Right renal pelvis (tissue), 4 donors: ENCODE data around the gene EFCAB11. TPM values are rescaled to one million over a fixed set of nuclear protein-coding genes. Genes with fewer than 3 reads are reported as not detected.

Experiments
- DNase-seq, 4 donors: peaks; one replicate each; pipeline ENCODE4 v3.0.0-alpha.2; 2013; ENCODE audit warnings: low read depth in 4 of 4, low spot score in 3 of 4, missing footprints in 1 of 4
- polyA plus RNA-seq, 4 donors: library from polyadenylated mRNA; unstranded; fragments of 120-200 nt; gene quantifications; one replicate each; pipeline ENCODE4 v1.2.1, GENCODE V29; 2013; ENCODE audit not compliant: insufficient read length in 4 of 4

The EFCAB11 gene, protein sequence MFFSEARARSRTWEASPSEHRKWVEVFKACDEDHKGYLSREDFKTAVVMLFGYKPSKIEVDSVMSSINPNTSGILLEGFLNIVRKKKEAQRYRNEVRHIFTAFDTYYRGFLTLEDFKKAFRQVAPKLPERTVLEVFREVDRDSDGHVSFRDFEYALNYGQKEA
- polyA plus RNA-seq, result 10 to 100 TPM; 17.0 to 22.1 (median 19.6) TPM

DNA sequence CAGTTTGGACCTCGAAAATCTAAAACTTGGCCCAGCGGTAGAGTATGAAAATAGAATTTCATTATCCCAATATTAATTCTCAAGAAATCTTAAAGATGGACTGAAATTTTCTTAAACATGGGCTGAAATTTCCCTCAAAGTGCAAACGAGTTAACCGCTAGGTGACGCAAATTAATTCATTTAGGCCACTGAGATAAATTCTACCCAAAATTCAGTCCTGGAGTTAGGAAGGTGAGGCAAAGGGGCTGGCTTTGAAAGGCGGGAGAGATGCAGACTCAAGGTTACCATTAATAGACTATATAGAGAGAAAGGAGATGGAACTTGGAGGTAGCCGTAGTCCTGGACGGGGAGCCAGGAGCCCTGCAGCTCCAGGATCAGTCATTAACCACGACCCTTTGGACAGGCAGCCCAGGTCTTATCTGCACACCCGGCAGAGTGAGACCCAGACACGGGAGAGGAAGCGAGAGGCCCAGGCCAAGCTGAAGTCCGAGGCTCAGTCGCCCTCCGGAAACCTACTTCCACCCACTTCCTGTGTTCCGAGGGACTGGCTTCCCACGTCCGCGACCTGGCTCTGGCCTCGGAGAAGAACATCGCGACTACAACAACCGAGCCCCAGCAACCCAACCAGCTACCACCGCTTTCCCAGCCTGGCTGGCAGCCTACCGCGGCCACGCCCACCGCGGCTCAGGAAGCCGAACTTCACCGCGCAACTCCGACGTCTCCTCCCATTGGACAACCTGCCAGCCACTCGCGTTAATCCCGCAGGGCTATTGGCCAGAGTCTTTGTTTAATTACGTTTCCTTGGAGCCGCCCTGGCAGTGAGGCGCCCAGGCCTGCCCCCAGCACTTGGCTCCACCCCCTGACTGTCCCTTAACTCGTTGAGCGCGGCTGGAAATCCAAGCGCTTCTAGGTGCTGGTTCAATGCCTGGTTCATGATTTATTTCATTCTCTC lies at the start of gene EFCAB11:
Gene EFCAB11 (minus strand): TSS at position 661 of the 952 bp plus-strand sequence. CDS start 70 bp downstream, at position 591.
- peak; percentile 91 to 98 (median 97) for DNase-seq

DNA sequence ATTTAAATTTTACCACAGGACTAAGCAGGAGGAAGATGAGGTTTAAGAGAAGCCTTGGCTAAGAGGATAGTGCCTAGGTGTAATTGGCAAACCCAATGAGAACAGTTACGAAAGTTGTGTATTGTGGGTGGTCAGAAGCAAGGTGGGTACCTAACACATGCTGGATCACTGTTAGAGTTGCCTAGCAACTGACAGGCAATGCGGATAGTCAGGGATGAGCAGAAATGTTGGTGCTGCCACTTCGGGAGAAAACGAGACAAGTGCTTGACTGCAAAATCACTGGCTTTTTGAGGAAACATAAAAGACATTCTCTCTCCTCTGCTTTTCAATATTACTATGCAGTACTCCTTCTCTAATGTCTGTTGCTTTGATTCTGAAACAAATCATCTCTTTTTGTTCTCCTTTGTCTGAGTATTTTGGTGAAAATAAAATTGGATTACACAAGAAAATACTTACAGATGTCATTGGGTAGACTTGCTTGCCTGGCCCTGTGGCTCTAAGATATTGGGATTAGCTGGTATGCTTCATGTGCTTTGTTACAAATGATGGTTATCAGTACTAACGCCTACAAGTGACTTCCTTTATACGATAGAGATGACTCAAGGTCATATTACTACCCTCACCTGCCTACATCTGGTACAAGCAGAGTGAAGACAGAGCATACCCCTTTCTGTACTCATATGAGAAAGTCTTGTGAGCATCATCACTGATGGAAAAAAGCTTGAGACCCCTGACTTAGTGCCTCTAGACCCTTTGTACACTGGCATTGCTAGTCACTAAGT lies 49.2 kb upstream of the EFCAB11 start:
- DNase-seq, result no peak

DNA sequence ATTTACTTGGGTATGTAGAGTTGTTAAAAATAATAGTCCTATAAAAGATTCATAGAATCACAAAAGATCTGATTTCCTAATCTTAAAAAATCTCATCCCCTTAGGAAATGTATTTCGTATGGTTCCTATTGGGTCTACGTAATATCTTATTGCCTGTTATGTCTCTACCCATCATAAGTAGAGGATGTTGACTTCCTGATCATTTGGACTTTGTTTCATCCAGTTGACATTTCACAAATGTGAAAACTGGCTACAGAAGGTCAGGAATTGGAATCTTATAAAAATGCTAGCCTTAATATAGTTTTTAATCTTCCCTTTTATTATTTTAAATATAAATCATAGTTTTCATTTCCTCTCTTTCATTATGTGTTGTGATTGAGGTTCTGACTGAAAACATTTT lies 46.4 kb upstream of the EFCAB11 start:
- no peak for DNase-seq

DNA sequence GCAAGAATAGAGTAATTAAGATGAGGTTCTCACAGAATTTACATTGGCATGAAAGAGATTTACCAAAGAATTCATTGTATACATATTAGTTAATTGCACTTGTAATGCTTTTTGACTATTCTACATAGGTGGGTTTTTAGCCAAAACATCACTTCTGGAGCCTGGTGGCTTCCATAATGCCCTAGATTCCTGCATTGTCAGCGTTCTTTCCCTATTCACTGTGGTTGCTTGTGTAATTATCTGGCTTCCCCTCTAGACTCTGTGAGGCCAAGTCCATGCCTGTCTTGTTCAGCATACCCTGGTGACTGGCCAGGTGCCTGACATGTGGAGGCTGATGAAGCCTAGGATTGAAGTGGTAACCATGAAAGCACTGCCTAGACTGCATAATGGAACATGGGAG lies 42.4 kb upstream of the EFCAB11 start:
- no peak for DNase-seq

DNA sequence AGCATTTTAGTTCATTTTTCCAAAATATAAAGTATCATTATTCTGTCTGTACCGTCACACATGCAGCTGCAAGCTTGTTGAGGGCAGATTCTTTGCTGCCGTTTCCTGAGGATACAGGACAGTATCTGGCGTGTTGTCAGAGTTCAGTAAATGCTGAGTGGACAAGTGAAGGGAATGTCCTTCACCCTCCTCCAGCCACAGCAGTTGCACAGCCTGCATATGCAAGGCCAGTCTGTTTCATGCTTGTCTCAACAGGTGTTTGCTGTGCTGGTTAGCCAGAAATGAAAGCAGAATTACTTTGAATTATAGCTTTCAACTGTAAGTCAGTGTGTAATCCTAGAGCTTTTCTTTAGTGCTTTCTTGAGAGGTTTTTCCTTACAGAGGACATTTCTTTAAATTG lies 37.7 kb upstream of the EFCAB11 start:
- DNase-seq, result no peak

DNA sequence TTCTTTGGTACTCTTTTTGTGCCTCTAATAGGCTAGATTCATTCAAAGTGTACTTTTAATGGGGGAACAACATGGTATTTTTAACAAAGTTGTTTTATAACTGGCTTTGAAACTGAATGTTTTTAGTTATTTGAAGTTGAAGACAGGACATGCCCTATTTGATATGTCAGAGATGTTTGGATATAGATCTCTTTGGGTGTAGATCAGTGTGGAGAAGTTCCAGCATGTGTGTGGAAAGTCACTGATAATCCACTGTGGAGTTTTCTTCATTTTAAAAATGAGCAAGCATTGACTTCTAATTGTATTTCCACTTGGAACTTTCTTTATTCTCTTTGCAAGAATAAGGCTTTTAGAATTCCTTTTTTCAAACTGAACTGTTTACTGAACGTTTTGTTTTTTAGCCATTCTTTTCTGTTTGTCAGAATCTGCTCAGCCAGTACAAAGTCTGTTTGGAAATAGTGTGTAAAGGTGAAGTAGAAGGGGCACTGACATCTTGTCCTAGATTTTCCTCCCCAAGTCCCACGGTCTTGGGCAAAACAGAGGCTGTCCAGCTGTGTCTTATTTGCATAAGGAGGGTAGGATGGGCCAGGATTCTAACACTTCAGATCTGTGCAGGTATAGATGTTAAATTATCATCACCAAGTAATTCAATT lies 36.2 kb upstream of the EFCAB11 start:
- DNase-seq, result no peak

DNA sequence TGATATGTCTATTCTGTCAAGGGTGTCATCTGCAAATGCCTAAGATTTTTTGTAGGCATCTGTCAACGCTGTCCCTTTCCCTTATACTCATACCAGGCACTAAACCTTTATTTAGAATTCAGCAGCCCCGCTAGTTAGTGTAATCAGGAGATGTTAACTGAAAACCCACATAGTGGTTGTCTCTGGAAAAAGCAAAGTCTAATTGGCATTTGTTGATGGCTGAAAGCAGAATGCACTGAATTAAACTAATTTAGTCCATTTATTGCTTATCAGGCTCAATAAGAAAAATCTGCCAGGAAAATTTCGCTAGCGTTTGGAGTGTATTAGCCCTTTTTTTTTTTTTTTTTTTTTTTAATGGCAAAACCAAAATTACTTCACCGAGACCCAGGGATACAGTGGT lies 35.7 kb upstream of the EFCAB11 start:
- DNase-seq, result no peak

DNA sequence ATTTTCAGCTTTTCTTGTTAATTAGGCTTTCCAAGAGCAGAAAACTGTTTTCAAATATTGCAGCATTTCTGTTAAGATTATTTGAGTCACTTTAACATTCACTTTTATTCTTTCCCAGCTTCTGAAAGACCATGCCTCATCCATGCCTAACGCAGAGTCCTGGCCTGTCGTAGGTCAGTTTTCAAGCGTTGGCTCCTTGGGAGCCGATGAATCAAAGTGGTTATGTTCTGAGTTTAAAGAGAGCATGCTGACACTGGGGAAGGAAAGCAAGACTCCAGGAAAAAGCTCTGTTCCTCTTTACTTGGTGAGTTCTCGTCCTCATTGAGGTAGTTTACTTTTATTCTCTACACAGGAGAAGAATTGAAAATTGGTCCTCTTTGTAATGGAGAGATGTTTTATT lies 34.3 kb upstream of the EFCAB11 start:
- DNase-seq, result no peak

DNA sequence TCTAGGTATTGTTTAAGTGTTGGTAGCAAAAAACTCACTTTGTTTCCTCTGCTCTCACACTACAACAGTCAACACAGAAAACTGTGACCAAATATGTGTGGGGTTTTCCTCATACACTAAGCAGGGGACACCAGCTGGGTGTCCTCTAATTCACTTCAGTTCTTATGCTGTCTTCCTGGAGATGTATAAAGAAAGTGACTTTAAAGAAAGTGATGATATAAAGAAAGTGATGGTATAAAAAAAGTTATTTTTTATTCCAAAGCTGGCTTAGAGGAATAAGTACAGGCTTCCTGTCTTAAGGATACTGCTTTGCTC lies 32.6 kb upstream of the EFCAB11 start:
- DNase-seq, result no peak

DNA sequence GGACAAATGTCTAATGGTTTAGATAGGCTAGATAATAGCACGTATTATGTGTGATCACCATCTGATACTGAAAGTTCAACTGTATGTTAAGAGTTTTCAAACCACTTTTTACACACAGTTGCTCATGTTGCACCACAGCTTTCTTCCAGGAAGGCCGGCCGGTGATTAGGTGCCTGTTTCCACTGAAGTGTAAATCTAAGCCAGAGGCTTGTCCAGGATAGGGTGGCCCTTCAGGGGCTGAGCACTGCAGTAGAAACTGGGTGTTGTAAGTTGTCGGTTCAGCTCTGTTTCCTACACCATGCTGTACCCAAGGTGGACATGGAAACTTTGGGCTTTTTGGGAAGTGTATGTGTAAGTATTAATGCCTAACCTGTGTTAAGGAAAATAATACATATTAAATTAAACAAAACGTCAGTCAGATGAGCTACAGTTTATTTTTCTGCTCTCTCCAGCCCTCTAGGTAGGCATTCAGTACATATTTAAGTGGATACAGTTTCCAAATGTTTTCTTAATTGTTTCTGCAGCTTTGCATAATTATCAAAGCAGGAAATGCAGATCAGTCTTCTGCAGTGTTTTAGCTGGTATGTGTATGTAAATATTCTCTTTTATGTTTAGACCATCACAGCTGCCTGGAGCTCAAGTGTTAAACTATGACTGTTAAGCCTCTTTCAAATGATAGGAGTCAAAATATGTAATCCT lies 32.1 kb upstream of the EFCAB11 start:
- DNase-seq, result no peak

DNA sequence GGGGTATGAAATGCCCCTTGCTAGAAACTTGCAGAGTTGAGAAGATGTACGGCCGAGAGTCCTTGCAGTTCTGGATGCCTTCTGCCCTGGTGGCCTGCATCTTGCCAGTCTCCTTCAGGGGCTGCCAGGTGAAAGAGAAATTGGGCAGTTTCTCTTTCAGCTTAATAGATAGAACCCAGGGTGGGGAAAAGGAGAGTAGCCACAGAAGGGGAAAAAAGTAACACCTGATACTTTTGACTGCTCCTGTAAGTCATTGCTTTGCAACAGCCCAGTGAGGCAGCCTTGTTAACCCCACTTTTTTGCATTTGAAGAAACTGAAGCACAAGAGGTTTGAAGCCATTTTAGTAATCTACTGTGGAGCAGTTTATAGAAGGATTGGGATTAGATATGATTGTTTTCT lies 28.8 kb upstream of the EFCAB11 start:
- no peak for DNase-seq

DNA sequence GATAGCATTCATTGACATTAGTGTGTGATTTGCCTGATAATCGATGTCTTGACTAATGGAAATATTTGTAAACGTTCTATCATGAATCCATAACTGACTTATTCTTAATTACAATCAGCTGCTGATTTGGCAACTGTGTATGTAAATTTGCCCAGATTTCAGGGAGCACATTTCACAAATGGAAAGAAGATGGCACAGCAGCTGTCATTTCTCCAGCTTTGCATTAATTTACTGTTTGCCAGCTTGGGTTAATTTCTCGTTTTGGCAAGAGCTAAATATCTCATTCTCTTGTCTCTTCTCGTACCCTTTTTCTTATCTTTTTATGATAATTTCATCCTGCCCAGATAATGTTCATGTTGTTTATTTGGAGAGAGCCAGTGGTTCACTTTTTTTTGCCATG lies 24.1 kb upstream of the EFCAB11 start:
- no peak for DNase-seq

DNA sequence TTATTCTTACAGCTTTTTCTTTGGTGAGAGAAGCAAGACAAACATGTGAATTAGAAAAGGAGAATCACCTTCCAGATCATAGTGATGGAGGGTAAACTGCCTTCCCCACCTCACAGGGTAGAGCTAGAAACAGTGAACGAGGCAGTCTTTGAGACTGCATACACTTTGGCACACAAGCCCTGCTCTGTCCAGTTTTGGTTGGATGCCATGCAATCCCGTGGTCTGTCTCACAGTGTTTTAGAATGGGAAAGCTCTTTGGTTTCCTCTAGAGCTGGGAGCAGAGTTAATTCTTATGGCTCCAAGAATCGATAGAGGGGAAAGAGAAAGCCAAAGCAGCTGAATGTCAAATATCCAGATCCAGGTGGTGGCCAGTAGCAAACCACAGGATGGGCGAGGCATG lies 23.1 kb upstream of the EFCAB11 start:
- DNase-seq, result no peak

DNA sequence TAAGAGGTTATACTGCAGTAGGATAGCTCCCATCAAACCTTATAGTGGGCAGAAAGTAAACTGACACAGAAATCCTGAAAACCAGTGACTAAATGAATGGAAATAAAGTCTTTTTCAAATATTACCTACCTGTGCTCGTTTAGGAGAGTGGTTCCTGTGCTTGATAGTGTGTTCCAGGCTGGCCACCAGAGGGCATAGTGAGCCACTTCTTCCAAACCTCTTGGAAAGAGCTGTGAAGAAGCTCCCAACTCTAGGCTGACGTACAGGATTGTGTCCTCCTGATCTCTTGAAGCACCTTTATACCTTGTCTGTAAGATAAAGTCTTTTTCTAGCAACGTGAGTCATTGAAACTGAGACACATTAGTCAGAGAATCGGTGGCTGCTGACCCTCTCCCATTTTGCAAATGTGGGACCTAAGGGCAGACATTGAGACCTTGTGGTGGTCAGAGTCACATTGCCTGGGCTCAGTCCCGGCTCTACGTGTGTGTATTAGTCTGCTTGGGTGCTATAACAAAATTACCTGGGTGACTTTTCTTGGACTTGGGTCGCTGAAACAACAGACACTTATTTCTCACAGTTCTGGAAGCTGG lies 18.8 kb upstream of the EFCAB11 start:
- peak; percentile 22 to 56 (median 46) for DNase-seq

DNA sequence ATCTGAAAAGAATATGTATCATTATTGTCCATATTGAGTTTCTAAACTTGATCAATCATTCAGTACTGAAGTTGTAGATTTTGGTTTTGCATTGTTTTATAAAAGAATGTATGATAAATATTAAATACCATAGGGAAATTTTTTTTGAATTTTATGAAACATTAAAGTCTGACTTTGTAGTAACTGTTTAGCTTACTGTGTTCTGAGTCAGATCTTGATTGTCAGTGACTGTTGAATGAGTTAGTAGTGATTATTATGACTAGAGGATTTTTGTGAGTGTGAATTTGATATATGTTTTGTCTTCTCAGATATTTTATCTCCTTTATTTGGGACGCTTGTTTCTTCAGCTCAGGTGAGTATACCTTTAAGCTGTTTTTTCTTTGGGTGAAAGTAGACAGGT lies 11.3 kb upstream of the EFCAB11 start:
- no peak for DNase-seq

DNA sequence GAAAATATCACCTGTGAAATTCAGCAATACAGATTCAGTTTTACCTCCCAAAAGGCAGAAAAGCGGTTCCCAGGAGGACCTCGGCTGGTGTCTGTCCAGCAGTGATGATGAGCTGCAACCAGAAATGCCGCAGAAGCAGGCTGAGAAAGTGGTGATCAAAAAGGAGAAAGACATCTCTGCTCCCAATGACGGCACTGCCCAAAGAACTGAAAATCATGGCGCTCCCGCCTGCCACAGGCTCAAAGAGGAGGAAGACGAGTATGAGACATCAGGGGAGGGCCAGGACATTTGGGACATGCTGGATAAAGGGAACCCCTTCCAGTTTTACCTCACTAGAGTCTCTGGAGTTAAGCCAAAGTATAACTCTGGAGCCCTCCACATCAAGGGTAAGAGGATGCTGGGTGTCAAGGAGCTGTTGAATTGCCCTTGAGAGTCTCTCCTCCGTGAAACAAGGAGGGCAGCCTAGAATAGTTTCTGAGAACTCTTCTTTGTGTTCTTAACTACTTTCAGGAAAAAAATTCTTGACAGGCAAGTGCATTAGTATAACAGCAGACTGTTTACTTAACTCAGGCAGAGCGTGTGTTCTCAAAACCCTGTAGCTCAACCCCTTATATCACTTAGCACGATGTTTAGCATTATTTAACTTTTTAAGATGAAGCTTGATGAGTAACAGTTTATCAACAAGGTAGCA lies 8.9 kb upstream of the EFCAB11 start:
- no peak for DNase-seq

DNA sequence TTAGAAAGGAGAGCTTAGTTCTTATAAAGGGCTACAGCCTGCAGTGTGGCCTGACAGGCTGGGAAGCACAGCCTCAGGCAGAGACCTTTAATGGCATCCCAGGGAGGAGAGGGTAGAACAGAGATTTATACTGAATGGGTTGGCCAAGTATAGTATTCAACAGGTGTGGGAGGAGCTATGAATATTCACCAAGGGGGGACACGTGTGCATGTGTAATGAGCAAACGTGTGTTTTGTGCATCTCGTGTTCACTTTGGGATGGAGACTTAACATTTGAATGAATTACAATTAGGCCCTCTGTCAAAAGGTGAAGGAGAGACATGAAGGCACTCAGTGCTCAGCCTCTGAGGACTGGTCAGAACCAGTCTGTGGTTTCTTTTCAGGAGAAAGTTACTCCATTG lies 6.4 kb upstream of the EFCAB11 start:
- DNase-seq, result no peak

DNA sequence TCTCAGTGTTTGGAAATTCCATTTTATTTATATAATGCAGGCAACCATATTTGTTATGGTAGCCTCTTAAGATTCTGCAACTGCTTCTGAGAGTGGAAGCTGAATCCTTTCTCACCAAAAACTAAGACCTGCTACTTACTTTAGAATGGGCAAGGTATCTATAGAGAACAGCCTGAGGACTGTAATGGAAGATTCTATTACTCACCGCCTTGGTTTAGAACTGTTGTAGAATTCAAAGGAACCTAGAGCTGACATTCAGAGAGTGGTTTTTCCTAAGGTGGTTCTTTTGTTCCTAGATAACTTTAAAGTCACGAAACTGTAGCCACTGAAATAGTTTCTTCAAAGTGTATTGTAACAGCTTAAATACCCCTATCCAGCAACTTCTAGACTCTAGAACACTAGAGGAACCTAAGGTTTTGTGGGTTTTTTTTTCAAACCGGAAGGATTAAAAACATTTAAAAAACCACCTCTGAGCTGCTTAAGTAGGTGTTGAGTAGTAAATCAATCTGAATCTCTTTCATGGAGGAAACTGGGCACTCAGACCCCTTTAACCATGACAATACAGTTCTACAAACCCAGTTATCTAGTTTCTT lies 5.4 kb upstream of the EFCAB11 start:
- DNase-seq, result no peak

DNA sequence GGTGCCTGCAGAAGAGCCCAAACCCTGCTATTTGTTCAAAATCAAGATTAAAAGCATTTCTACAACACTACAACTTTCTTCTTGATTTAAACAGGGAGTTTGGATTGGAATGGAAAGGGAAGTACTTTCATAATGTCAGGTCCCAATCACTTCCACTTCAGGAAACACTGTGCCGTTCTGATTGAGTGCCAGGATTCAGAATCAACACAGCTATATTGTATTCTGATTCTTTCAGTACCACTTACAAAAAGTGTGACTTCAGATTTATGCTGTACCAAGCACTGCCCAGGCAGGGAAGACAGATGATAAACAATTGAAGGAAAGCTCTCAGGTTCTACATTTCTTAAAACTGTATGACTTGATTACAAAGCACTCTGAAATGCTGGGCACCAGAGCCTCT lies 4.4 kb upstream of the EFCAB11 start:
- no peak for DNase-seq
